ENCODE results near the gene TERT.
"Not testable (repeated sequence)": the region's sequence is repeated elsewhere in the genome, so short reads cannot be mapped to it uniquely, and the experiment has no call there.

The TERT gene

DNA sequence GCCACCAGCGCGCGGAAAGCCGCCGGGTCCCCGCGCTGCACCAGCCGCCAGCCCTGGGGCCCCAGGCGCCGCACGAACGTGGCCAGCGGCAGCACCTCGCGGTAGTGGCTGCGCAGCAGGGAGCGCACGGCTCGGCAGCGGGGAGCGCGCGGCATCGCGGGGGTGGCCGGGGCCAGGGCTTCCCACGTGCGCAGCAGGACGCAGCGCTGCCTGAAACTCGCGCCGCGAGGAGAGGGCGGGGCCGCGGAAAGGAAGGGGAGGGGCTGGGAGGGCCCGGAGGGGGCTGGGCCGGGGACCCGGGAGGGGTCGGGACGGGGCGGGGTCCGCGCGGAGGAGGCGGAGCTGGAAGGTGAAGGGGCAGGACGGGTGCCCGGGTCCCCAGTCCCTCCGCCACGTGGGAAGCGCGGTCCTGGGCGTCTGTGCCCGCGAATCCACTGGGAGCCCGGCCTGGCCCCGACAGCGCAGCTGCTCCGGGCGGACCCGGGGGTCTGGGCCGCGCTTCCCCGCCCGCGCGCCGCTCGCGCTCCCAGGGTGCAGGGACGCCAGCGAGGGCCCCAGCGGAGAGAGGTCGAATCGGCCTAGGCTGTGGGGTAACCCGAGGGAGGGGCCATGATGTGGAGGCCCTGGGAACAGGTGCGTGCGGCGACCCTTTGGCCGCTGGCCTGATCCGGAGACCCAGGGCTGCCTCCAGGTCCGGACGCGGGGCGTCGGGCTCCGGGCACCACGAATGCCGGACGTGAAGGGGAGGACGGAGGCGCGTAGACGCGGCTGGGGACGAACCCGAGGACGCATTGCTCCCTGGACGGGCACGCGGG is at the start of gene TERT:
Gene TERT (minus strand): TSS at position 234 of the 815 bp plus-strand sequence. CDS start 79 bp downstream, at position 155.
- peak; percentile 70 to 83 for DNase-seq

DNA sequence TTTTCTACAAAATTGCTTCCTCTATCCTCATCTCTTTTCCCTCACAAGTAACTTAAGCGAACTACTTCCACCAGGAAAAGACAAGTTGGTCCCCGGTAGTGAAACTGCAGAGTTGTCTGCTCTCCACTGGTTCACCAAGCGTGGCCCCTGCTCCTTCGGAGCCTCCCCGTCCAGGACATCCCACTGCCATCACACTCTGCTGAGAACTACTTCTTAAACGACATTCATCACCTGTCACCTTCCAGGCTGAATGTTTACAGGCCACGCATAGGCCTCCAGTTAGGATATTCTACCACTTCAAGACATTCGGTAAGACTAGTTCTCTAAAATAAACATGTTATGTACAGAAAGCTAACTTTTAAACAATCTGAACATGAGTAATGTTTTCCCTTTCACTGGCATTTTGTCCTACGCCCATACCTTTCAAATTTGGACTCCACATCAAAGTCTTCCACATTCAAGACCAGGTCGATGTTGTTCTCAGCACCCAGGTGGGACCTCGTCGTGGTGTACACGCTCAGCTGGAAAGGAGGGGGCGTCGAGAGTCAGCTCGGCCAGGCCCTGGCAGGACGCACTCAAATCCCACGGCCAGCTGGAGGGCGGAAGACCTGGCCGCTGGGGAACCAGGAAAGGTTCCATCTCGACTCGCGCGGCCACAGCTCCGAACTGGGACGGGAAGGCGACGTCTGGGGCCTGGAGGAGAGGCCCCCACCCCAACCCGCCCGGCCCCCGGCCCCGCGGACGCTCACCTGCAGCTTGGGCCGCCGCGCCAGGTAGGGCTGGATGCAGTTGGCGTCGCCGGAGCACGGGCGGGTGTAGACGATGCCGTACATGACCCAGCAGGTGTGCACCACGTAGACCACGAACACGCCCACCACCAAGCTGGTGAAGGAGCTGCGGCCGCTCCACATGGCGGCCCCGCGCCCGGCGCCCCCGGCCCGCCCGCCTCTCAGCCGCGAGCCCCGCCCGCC is 49.3 kb upstream of the TERT start:
- DNase-seq, result no peak

DNA sequence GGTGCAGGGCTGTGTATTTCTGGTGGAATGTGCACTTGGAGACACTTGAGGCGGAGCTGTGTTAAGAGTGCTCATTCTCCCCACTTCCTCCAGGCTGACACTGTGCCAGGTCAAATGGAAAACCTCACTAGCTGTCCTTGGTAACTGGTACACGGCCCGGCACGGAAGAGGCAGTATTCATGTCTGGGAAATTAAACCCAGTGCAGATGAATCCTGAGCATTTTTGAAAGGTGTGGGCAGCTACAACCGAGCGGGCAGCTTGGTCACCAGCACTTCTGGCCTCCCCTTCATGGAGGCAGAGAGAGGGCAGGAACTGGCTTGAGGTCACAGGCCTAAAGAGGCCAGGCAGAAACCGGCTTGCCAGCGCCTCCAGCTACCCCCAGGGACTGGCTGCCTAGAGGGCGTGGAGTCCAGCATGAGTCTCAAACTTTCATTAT is 48.5 kb upstream of the TERT start:
- no peak for DNase-seq

DNA sequence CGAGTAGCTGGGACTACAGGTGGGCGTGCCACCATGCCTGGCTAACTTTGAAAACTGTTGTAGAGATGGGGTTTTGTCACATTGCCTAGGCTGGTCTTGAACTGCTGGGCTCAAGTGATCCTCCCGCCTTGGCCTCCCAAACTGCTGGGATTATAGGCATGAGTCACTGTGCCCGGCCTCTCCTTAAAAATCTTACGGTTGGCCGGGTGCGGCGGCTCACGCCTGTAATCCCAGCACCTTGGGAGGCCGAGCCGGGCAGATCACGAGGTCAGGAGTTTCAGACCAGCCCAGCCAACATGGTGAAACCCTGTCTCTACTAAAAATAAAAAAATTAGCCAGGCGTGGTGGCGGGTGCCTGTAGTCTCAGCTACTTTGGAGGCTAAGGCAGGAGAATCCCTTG is 47.8 kb upstream of the TERT start:
- DNase-seq, result not testable (repeated sequence)

DNA sequence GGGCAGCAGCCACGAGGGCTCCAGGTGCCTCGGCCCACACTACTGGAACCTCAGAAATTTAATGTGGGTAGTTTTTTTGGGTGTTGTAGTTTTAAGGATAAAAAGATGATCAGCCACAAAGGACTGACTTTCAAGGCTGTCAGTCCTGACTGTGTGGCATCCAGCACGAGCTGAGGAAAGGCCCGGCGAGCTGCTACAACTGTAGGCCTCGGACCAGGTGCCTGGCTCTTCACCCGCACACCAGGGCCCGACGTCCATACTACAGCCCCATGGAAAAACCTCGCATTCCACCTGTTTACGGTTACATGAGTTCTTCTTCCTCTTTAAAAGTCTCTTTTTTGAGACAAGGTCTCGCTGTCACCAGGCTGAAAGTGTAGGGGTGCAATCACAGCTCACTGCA is 47.4 kb upstream of the TERT start:
- DNase-seq, result no peak

DNA sequence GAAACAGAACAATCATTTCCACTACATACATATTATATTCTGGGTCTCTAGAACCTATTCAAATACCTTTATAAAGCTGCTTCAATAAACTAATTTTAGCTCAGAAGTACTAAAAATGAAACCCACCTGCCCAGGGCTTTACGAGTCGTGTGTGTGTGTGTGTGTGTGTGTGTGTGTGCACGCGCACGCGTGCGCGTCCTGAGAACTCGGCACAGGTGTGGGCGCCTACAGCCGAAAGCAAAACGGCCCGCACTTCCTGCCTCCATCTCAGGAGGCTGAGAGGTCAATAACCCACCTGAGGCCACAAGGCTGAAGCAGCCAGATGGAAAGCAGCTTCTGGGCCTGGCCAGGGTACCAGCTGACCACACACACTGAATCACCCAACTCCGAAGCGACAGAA is 47.0 kb upstream of the TERT start:
- no peak for DNase-seq

DNA sequence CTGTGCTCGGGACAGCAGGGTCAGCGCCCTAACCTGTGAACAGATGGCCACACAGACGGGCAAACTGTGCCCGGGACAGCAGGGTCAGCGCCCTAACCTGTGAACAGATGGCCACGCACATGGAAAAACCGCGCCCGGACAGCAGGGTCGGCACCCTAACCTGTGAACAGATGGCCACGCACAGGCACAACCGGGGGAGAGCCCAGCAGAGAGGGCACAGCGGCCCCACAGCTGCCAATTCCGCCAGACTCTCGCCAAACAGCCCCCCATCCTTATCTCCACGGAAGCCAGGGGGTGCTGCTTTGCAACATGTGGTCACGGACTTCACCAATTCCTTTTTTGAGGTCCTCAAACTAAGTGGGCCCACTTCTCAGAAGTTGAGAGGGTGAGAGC is 44.9 kb upstream of the TERT start:
- DNase-seq, result not testable (repeated sequence)

DNA sequence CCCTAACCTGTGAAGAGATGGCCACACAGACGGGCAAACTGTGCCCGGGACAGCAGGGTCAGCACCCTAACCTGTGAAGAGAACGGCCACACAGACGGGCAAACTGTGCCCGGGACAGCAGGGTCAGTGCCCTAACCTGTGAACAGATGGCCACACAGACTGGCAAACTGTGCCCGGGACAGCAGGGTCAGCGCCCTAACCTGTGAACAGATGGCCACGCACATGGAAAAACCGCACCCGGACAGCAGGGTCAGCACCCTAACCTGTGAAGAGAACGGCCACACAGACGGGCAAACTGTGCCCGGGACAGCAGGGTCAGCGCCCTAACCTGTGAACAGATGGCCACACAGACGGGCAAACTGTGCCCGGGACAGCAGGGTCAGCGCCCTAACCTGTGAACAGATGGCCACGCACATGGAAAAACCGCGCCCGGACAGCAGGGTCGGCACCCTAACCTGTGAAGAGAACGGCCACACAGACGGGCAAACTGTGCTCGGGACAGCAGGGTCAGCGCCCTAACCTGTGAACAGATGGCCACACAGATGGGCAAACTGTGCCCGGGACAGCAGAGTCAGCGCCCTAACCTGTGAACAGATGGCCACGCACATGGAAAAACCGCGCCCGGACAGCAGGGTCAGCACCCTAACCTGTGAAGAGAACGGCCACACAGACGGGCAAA is 44.4 kb upstream of the TERT start:
- not testable (repeated sequence) for DNase-seq

DNA sequence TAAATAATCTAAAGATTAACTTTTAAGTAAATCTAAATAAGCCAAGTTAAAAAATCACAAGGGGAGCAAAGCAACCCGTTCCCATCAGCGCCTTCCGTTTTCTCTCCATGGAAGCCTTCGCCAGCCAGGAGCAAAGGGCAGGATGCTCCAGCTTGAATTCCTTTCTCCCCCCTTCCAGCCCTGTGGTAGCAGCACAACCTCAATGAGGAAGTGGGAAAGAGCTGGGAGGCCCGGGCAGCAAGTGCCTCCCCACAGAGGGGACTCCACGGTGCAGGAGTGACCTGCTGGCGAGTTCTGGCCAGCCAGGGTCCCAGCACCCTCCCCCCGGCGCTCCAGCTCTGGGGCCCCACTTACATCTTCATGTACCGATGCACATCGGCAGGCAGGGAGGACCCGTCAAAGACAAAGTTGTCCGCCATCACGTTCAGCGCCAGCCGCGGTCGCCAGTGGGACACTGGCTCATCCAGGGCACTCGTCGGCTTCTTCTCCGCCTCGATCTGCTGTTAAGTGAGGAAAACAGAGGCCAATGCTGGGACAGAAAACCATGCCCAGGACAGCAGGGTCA is 43.7 kb upstream of the TERT start:
- DNase-seq, result no peak

DNA sequence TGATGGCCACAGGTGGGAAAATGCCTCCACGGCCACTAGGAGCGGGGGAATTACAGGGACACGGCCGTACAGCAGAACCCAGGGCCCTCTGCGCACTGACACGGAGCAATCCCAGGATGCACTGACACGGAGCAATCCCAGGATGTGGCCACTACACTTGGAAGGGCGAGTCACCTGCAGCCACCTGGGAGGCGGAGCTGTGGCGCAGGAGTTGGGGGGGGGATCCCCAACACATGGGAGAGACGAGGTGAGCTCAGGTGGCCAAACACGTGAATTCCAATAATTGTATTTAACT is 43.3 kb upstream of the TERT start:
- no peak for DNase-seq

DNA sequence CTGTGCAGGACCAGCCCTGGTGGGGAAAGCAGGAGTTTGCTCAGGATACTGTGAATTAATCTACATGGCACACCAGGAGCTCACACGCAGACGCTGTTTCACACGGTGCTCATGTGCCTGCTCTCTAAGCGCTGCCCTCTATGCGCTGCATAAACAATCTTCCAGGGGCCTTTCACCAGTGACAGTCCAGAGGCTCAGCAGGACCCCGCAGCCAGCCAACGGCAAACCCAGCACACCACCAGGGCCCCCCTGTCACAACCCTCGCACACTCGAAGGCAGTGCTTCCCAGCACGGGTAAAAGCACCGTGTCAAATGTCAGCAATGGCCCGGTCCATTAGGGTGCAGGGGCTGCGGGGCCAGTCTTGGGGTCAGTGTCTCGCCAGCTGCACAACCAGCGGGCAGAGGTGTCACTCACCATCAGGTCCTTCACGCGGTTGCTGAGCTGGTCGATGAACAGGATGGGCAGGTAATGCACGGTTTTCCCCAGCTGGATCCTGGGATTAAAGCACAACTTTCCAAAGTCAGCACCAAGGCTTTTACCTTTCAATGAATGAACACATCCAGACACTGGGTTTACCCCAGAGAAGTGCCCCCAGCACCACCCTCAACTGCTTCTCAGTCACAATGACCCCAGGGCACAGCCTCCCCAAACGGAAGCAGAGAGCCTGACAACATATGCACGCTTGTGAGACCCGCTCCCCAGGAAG is 42.8 kb upstream of the TERT start:
- no peak for DNase-seq

DNA sequence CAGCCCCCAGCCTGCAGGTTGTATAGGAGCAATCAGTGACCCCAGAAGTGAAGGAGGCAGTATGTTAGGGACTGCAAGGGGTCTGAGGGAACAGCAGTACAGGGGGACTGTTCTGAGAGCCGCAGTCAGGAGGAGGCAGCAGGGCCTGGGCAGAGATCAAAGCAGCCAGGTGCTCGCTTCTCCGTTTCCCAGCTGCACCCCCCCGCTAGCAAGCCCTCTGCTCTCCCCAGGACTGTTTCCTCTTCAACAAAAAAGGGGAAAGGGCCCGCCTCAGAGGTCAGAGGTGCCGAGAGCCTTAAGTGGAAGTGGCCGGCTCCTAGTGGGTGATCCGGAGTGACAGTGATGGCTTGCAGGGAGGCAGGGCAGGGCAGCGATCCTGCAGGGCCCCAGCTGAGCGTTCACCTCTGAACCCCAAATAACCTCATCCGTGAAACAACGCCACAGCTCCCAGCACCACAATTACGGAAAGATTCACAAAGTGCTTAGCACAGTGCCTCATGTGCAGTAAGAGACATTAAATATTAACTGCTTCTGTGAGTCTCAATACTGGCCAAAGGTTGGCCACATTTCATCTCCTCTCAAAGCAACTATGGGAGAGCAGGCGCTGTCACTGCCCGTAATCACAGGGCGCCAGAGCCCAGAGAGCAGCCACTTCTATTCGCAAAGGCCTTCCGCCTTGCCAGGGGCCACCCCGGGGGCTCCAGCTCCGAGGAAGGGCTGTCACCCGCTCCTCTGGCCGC is 42.1 kb upstream of the TERT start:
- no peak for DNase-seq

DNA sequence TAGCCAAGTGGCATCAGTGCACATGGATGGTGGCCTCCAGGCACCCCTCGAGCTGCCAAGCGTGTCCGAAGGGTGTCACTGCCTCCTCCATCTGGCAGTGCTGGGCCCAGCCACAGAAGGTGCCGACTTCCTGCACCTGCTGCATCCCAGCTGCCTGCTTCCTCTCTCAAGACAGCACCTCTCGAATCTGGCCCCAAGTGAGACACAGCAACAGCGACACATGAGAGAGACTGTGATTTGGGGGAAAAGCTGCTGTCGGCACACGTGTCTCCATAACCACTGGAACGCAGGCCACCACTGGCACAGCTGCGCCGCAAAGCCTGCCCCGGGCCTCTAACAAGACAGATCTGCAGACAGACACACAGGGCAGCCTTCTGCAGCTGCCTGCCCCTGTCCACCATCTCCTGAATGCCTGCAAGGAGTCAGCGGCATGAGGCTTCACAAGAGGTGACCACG is 41.3 kb upstream of the TERT start:
- no peak for DNase-seq

DNA sequence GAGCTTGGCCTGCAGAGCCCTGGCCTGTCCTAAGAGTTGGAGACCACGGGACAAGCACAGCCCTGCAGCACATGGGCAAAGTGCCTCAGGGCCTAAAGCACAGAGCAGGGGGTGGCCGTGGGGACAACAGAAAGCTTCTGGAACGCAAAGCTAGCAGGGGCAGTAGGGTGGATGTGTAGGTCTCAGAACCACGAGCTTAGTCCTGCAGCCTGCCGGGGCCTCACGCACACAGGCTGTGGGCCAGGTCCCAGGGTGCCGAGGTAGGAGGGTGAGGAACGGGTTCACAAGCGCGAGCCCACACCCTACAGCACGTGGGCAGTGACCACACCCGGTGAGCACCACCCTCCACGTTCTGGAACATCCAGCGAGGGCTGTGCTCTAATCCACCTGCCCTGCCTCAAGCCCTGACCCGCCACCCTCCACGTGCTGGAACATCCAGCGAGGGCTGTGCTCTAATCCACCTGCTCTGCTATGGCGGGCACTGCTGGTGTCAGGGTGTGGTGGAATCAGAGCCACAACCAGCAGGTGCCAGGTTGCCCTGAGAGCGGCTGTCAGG is 40.8 kb upstream of the TERT start:
- DNase-seq, result no peak

DNA sequence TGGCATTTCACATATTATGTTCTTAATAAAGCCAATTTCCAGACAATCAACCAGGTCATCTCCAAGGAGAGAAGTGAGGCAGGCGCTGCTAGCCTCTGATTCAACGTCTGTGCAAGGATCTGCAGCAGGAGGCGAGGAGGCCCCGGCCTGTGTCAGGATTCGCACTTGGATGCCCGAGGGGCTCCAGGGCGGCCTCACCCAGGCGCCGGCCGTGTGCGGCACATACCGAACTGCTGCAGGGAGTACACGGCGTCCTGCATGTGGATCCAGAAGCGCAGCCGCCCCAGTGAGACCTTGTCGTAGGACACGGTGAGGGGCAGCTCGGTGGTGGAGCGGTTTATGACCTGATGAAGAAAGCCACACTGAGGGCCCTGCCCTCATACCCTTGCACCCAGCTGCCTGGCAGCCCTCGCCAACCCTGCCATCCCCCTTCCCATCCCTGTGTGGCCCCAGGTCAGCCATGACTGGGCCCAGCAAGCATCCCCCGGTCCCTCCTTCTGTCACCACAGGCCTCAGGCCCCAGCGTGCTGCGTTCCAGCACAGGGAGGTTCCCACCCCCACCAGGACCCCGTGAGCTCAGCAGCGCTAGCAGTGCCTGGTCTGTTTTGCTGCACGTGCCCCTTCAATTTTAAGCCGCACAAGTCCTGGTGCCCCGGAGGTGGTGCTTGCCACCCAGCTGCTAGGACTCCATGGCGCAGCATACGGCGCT is 40.1 kb upstream of the TERT start:
- DNase-seq, result no peak

DNA sequence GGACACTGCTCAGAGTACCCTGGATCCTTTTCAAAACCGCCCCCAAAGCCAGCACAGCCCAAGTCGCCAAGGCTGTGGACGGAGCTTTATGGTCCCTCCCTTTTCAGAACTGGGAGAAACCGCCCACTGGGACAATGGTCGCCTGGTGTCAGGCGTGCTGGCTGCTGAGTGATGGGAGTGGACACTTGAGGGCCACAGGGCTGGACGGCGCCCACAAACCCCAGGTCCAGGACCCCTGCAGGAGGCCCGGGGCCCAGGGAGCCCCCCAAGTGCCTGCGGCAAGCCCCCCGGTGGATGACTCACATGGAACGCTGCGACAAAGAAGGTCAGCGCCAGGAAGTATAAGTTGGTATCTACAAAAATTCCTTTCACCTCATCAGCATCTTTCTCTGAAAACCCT is 39.1 kb upstream of the TERT start:
- DNase-seq, result no peak

DNA sequence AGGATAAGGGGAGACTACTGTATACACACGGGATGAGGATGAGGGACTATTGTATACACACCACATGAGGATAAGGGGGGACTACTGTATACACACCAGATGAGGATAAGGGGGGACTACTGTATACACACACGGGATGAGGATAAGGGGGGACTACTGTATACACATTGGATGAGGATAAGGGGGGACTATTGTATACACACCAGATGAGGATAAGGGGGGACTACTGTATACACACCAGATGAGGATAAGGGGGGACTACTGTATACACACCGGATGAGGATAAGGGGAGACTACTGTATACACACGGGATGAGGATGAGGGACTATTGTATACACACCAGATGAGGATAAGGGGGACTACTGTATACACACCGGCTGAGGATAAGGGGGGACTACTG is 38.4 kb upstream of the TERT start:
- not testable (repeated sequence) for DNase-seq

DNA sequence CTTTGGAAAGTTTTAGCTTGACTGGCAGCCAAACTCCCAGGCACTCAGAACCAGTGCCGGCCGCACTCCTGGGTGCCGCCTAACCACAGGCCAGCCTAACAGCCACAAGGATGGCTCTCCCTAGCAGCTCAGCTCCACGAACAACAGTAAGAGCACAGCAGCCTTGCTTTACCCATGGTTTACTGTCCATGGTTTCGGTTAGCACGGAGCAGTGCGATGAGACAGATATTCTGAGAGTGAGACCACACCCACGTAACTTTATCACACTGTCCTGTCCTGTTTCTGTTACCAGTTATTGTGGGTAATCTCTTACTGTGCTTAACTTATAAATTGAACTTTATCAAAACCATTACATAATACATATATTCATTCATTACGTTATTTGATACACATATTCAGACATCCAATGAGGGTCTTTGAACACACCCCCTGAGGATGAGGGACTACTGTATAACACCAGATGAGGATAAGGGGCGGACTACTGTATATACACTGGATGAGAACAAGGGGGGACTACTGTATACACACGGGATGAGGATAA is 37.7 kb upstream of the TERT start:
- no peak for DNase-seq

DNA sequence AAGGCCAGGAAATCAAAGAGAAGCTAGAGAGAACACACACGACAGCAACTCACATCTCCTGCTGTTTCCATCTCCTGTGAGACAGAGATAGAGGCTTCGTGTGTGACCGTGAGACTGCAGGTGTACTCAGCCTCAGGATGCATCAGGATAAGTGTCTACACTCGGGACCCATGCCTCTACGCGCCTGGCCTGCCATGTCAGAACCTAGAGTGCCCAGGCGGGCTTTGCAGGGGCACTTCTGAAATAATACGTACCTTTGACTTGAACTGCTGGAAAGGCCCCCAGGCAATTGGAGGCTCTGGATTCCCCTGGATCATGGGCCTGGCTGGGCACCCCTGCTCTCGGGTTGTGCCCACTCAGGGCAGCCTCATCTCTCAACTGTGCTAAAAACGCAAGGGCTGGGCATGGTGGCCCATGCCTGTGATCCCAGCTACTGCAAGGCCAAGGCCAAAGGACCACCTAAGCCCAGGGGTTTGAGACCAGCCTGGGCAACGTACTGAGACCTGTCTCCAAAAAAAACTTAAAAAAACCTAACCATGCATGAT is 37.1 kb upstream of the TERT start:
- no peak for DNase-seq
